ENCODE measurements around the gene KMT2C. TPM values are rescaled to one million over a fixed set of nuclear protein-coding genes. Genes with fewer than 3 reads are reported as not detected.

KMT2C gene
- total RNA-seq, 1 donor from 2014 or later: 101 TPM

GRCh38 chr7:152112829-152113228 is 323.0 kb downstream of the KMT2C start:
- Histone ChIP-seq H3K27ac (no peak overlapping the region), H3K9me3 (no peaks in the 10 kb centered on the region), H3K36me3 (peaks cover 56% of the 10 kb centered on the region), H3K4me3 (no peak overlapping the region), H3K4me1 (no peaks in the 10 kb centered on the region), H3K27me3 (ENCODE audit: low read depth) (no peaks in the 10 kb centered on the region)
- TF ChIP-seq CTCF (IDR thresholded peaks at IDR 0.05): no peak
- no peak for DNase-seq
- no peak for ATAC-seq
- intact Hi-C loops (cut with DNase I): no loop called here

GRCh38 chr7:152108359-152108758 is 327.4 kb downstream of the KMT2C start:
- no peak overlapping the region for H3K4me3 ChIP-seq
- no peaks in the 10 kb centered on the region for H3K4me1 ChIP-seq
- H3K27ac ChIP-seq: no peak overlapping the region
- DNase-seq: no peak
- intact Hi-C loops (cut with DNase I): no loop called here
- H3K9me3 ChIP-seq: no peaks in the 10 kb centered on the region
- no peaks in the 10 kb centered on the region for H3K27me3 ChIP-seq (ENCODE audit: low read depth)
- TF ChIP-seq CTCF (IDR thresholded peaks at IDR 0.05): no peak
- no peak for ATAC-seq
- H3K36me3 ChIP-seq: peaks cover 47% of the 10 kb centered on the region

DNA sequence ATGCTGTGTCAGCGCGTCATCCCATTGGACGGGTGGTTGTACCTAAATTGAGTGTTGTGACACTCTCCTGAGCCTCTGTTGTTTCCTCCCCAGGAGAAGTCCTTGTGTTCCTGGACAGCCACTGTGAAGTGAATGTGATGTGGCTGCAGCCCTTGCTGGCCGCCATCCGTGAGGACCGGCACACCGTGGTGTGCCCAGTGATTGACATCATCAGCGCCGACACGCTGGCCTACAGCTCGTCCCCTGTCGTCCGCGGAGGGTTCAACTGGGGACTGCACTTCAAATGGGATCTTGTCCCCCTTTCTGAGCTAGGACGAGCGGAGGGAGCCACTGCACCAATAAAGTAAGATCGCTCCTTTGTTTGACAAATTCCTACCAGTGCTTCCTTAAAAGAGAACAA is 327.9 kb downstream of the KMT2C start:
- H3K4me1 ChIP-seq: no peaks in the 10 kb centered on the region
- no peak for DNase-seq
- ATAC-seq: no peak
- intact Hi-C loops (cut with DNase I): no loop called here
- H3K4me3 ChIP-seq: no peak overlapping the region
- H3K27ac ChIP-seq: no peak overlapping the region
- H3K36me3 ChIP-seq: peaks cover 47% of the 10 kb centered on the region
- H3K27me3 ChIP-seq (ENCODE audit: low read depth): no peaks in the 10 kb centered on the region
- no peak for TF ChIP-seq CTCF (IDR thresholded peaks at IDR 0.05)
- no peaks in the 10 kb centered on the region for H3K9me3 ChIP-seq

DNA sequence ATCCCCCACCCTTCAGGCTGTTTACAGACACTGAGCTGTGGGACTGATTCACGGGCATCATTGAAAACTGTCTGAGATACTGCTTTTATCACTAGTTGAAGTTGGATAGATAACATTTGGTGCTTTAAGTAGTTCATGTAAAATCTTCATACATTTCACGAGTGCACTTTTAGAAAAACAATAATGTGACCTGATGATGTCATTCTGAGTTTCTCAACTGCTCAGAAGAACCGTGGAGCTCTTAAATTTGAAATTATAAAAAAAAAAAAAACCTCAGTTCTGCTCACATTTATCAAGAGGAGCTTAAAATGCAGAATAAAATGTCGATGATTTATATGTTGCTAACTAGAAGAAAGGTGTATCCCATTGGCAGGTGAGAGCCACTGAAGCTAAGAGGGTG is 328.8 kb downstream of the KMT2C start:
- Histone ChIP-seq H3K4me1 (no peaks in the 10 kb centered on the region), H3K9me3 (no peaks in the 10 kb centered on the region), H3K4me3 (no peak overlapping the region), H3K36me3 (peaks cover 56% of the 10 kb centered on the region), H3K27ac (no peak overlapping the region), H3K27me3 (ENCODE audit: low read depth) (no peaks in the 10 kb centered on the region)
- intact Hi-C loops (cut with DNase I): no loop called here
- DNase-seq (no peak), ATAC-seq (no peak)
- no peak for TF ChIP-seq CTCF (IDR thresholded peaks at IDR 0.05)

DNA sequence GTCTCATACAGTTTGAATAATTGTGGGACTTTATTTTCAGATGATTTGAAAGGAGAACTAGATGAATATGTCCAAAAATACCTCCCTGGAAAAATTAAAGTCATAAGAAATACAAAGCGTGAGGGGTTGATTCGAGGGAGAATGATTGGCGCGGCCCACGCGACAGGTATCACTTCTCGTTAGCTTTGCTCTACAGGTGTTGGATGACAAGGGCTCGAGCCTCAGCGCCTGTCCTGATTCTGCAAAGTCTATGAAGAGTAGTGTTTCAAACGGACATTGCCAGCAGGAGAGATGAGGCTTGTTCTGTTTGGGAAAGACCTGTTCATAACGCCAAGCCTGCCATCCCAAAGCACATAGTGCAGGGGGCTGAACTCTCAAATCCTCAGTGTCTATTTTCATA is 330.6 kb downstream of the KMT2C start:
- Histone ChIP-seq H3K9me3 (no peaks in the 10 kb centered on the region), H3K4me3 (no peak overlapping the region), H3K4me1 (no peaks in the 10 kb centered on the region), H3K27ac (no peak overlapping the region), H3K36me3 (peaks cover 54% of the 10 kb centered on the region), H3K27me3 (ENCODE audit: low read depth) (no peaks in the 10 kb centered on the region)
- DNase-seq (no peak), ATAC-seq (no peak)
- TF ChIP-seq CTCF (IDR thresholded peaks at IDR 0.05): no peak
- intact Hi-C loops (cut with DNase I): no loop called here

- Histone ChIP-seq H3K9me3 (no peaks in the 10 kb centered on the region), H3K4me3 (no peak overlapping the region), H3K4me1 (no peaks in the 10 kb centered on the region), H3K27me3 (ENCODE audit: low read depth) (no peaks in the 10 kb centered on the region), H3K27ac (no peak overlapping the region), H3K36me3 (peaks cover 49% of the 10 kb centered on the region)
- TF ChIP-seq CTCF (IDR thresholded peaks at IDR 0.05): no peak
- DNase-seq (no peak), ATAC-seq (no peak)
- intact Hi-C loops (cut with DNase I): no loop called here
Measured at GRCh38 chr7:152103691-152104090, 332.1 kb downstream of the KMT2C start.

Measured in lower lobe of right lung (tissue), 2 donors.